Measurements from ENCODE around the gene DGKD. TPM values are rescaled to one million over a fixed set of nuclear protein-coding genes. Genes with fewer than 3 reads are reported as not detected.

The DGKD gene
- total RNA-seq, 6 experiments from 2014 or later: 6.5 to 16.6 (median 14.2) TPM

DNA sequence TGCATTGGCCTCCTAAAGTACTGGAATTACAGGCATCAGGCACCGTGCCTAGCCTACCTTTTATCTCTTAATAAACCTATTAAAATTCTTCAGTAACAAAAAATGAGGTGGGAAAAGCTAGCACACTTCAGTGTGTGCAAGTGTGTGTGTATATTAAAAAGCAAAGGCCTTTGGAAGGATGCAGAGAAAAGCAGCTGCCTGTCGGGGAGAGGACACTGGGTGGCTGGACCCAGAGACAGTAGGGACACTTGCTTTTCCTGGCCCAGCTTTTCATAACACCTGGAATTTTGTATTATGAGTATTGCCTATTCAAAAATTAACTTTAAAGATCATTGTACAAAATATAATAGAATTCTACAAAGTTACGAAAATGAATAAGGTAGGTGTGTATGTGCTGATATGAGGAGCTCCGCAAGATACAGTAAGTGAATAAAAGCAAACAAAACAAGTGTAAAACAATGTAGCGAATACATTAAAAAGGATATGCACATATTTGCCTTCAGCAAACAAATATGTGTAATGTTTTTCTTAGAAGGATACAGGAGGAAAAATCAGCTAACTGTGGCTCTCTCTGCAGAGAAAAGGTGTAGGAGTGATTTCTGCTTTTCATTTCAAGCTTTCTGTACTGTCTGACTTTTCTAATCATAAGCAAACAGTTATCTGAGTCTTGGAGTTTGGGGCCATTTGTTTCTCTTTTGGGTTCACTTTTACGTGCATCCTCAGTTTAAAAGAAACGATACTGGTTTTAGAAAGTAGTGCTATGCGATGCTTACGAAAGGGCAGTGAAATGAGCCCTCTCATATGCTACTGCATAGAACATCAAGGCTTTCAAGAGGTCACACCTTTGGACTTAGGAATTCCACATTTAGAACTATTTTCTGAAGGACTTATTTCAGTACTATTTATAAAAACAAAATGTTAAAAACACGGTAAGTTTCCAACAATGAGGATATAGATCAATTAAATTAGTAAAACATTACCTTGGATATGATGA, 141.5 kb downstream of the DGKD start:
- H3K36me3 ChIP-seq: peaks cover 0 to 40% (median 15%) of the 10 kb centered on the region in 4 donors
- H3K4me3 ChIP-seq: no peak overlapping the region
- TF ChIP-seq, protein P1, sequence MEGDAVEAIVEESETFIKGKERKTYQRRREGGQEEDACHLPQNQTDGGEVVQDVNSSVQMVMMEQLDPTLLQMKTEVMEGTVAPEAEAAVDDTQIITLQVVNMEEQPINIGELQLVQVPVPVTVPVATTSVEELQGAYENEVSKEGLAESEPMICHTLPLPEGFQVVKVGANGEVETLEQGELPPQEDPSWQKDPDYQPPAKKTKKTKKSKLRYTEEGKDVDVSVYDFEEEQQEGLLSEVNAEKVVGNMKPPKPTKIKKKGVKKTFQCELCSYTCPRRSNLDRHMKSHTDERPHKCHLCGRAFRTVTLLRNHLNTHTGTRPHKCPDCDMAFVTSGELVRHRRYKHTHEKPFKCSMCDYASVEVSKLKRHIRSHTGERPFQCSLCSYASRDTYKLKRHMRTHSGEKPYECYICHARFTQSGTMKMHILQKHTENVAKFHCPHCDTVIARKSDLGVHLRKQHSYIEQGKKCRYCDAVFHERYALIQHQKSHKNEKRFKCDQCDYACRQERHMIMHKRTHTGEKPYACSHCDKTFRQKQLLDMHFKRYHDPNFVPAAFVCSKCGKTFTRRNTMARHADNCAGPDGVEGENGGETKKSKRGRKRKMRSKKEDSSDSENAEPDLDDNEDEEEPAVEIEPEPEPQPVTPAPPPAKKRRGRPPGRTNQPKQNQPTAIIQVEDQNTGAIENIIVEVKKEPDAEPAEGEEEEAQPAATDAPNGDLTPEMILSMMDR (IDR thresholded peaks at IDR 0.05): no peak
- no peak for TF ChIP-seq POLR2A (IDR thresholded peaks at IDR 0.05)
- intact Hi-C loops (cut with DNase I): no loop called here
- 80% methylated on average over 10 of the region's 10 CpGs for WGBS (ENCODE audit: insufficient coverage, low coverage, low lambda C conversion rate, missing lambda C conversion rate)
- H3K27ac ChIP-seq: no peak overlapping the region
- ATAC-seq (no peak), DNase-seq (no peak)
- H3K9me3 ChIP-seq: no peaks in the 10 kb centered on the region
- H3K4me1 ChIP-seq: no peaks in the 10 kb centered on the region
- no peaks in the 10 kb centered on the region for H3K27me3 ChIP-seq

DNA sequence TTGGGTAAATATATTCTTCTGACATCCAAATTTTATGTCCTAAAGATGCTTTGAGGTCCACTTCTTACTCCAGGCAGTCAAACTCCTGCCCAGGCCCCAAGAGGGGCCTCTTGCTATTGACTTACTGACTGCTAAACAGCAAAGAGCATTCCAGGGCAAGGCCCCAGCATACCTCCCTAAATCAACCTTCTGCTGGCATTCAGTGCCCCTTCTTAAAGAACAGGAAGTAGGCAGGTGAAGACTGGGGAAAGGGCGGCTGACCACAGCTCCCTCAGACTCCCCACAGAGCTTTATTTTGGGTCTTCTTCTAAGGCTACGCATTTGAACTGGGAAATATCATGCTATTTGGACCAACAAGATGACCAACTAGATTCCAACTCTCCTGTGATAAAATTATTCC, 143.4 kb downstream of the DGKD start:
- no peaks in the 10 kb centered on the region for H3K27me3 ChIP-seq
- TF ChIP-seq, protein P1 (IDR thresholded peaks at IDR 0.05): no peak
- no peak for TF ChIP-seq POLR2A (IDR thresholded peaks at IDR 0.05)
- H3K9me3 ChIP-seq: no peaks in the 10 kb centered on the region
- no peaks in the 10 kb centered on the region for H3K4me1 ChIP-seq
- DNase-seq: no peak
- no peak for ATAC-seq
- intact Hi-C loops (cut with DNase I): no loop called here
- H3K36me3 ChIP-seq: peaks cover 0 to 27% (median 10%) of the 10 kb centered on the region in 4 donors
- H3K4me3 ChIP-seq: no peak overlapping the region
- WGBS (ENCODE audit: insufficient coverage, low coverage, low lambda C conversion rate, missing lambda C conversion rate): 75% methylated on average over 2 of the region's 2 CpGs
- no peak overlapping the region for H3K27ac ChIP-seq

DNA sequence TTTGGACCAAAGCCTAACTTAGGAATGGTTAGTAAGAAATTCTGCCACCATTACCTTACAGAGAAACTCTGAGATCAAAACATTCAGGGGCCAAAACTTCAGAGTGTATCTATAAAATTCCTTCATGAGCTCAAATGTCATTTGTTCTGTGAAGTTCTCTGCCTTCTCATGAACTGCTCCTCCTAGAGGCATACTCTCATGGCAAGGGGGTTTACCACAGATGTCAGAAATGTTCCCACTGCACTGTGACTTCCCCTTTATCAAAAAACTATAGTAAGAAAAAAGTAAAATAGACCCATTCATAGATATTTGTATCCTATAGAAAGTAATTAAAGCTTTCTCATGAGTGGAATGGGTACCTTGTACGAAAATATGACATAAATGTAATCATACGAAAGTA, 143.8 kb downstream of the DGKD start:
- WGBS (ENCODE audit: insufficient coverage, low coverage, low lambda C conversion rate, missing lambda C conversion rate): 92% methylated on average over 2 of the region's 2 CpGs
- no peaks in the 10 kb centered on the region for H3K27me3 ChIP-seq
- no peak for DNase-seq
- intact Hi-C loops (cut with DNase I): no loop called here
- no peak for ATAC-seq
- H3K4me1 ChIP-seq: no peaks in the 10 kb centered on the region
- no peak overlapping the region for H3K27ac ChIP-seq
- no peak for TF ChIP-seq POLR2A (IDR thresholded peaks at IDR 0.05)
- TF ChIP-seq, protein P1 (IDR thresholded peaks at IDR 0.05): no peak
- H3K9me3 ChIP-seq: no peaks in the 10 kb centered on the region
- peaks cover 0 to 22% (median 8%) of the 10 kb centered on the region in 4 donors for H3K36me3 ChIP-seq
- no peak overlapping the region for H3K4me3 ChIP-seq

DNA sequence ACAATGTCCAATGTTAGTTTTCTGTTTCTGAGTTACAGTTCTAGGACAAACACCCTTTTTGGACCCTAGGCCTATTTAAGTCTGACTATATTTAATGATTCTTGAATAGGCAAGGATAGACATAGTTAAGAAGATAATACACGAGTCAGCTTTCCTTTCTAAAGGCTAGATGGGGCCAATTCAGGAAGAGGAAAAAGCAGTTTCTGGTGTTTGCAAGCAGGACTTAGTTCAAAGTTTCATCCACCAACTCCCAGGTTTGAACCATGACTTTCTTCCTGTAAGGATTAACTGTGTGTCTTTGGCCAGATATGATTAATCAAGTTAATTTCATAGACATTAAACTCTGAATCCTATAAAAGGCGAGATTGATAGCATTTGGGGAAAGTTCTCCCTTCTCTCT, 145.6 kb downstream of the DGKD start:
- TF ChIP-seq POLR2A (IDR thresholded peaks at IDR 0.05): no peak
- TF ChIP-seq, protein P1 (IDR thresholded peaks at IDR 0.05): no peak
- 81% methylated on average over 2 of the region's 2 CpGs for WGBS (ENCODE audit: insufficient coverage, low coverage, low lambda C conversion rate, missing lambda C conversion rate)
- DNase-seq (no peak), ATAC-seq (no peak)
- H3K27me3 ChIP-seq: no peaks in the 10 kb centered on the region
- H3K36me3 ChIP-seq: peaks cover 0 to 14% (median 4%) of the 10 kb centered on the region in 4 donors
- H3K27ac ChIP-seq: no peak overlapping the region
- no peaks in the 10 kb centered on the region for H3K4me1 ChIP-seq
- intact Hi-C loops (cut with DNase I): no loop called here
- H3K9me3 ChIP-seq: no peaks in the 10 kb centered on the region
- H3K4me3 ChIP-seq: no peak overlapping the region
